HG02623 (cell line): ENCODE data around the gene CTSH.
"Not testable (repeated sequence)": the region's sequence is repeated elsewhere in the genome, so short reads cannot be mapped to it uniquely, and the experiment has no call there.

Experiments used
- ATAC-seq: cut with Tn5 transposase; IDR thresholded peaks from one replicate; pipeline ENCODE4 v1.9.1; 2021; ENCODE audit warnings: moderate library complexity; ENCODE audit not compliant: unreplicated experiment

The CTSH gene

DNA sequence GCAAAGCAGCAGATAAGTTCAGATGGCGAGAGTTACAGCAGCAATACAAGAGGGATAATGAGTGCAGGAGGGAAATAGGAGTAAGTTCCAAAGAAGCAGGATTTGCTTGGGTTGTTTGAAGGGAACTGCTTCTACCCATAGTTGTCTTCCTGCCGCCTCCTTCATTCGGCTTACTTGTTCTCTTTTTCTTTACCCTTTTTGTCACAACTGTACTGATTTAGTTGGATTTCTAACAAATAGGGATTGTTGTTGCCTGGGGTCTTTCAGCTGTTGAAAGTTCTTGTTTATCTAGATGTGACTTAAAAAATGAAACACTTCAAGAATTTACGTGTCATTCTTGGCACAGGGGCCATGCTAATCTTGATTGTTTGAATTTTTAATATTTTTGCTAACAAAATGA is 46.3 kb downstream of the CTSH start:
- no peak for ATAC-seq

DNA sequence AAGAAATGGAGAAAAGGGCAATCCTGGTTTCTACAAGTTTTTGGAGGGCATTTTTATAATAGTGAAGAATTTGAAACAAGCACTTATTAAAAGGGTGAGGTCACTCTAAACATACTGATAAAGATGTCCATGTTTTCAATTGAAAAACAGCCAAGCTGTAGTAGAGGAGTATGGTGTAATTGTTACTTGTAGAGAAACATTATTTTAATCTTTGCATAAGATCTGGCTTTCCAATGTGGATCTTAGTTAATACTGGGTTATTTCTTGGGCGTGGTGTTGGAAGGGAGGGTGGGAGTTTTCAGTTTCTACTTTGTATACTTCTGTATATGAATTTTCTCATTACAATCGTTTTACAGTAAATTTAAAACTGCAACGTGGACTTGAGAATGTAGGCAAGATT is 49.4 kb downstream of the CTSH start:
- ATAC-seq: no peak

DNA sequence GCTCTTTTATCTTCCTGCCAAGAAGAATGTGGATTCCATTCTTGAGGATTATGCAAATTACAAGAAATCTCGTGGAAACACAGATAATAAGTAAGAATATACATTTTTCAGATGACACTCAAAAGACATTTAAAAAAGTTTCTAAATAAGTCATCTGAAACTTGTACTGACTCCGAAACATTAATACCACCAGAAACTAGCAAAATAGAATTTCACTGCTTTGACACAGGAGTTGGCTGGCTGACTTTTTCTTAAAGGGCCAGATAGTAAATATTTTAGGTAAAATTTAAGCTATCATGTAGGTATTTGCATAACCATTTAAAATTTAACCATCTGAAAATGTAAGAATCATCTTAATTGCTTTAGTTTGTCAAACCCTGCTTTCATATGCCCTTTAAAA is 51.3 kb downstream of the CTSH start:
- ATAC-seq: no peak

DNA sequence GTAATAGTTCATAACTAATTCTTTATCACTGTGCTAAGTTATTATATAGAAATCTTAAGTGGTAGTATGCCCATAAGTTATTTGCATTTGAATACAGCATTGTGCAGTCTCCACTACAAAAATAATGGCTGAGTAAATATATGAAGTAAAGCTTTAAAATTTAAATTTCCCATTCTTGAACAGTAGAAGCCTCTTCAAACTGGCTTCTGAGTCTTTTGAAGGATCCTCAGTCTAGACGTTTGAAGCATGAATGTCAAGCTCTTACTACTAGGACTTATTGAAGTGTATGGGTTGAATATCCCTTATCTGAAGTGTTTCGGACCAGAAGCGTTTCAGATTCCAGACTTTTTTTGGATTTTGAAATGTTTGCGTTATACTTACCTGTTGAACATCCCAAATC is 55.8 kb downstream of the CTSH start:
- ATAC-seq: no peak

DNA sequence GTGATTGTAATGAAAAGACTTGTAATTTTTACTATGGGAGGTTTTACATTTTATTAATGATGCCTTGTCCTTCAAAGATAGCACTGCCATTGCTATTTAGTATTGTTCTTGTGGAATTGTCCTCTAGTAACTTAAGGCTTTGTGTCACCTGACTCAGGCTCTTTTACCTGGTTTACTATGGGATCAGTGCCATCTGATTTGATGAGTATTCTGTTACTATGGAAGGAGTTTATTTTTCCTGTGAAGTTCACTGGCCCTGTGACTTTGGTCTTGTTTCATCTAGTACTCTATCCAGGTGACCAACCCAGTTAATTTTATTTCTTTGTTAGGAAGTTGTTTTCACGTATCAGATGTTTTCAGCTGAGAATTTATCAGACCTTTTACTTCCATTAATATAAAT is 63.2 kb downstream of the CTSH start:
- no peak for ATAC-seq

DNA sequence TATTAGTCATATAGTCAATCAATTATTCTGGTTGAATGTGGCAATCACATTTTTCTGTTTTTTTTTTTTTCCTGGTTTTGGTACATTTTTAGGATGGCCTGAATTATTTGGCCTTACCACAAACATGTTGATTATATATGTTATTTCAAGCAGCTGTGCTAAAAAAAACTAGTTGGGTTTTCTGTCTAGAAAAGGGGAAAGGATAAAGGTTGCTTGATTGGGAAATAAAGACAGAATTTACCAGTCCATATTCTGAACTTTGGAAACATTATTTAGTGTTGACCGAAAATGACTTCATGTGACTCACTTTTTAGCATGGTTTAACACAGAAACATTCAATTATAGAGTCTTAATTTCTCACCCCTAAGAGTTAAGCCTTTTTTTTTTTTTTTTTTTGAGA is 64.0 kb downstream of the CTSH start:
- ATAC-seq: no peak

DNA sequence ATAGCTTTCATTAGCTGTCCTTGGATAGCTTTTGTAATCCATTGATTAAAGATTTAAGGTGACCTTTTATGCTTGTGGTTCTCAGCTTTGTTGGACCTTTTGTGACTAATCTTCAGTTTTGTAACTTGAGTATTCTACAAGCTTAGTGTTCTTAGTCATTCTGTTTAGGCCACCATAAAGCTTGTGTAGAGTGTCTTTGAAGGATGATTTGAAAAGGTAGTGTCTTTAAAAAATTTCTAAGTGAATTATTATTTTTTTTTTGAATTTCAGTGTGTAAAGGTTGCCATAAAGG is 64.7 kb downstream of the CTSH start:
- no peak for ATAC-seq

DNA sequence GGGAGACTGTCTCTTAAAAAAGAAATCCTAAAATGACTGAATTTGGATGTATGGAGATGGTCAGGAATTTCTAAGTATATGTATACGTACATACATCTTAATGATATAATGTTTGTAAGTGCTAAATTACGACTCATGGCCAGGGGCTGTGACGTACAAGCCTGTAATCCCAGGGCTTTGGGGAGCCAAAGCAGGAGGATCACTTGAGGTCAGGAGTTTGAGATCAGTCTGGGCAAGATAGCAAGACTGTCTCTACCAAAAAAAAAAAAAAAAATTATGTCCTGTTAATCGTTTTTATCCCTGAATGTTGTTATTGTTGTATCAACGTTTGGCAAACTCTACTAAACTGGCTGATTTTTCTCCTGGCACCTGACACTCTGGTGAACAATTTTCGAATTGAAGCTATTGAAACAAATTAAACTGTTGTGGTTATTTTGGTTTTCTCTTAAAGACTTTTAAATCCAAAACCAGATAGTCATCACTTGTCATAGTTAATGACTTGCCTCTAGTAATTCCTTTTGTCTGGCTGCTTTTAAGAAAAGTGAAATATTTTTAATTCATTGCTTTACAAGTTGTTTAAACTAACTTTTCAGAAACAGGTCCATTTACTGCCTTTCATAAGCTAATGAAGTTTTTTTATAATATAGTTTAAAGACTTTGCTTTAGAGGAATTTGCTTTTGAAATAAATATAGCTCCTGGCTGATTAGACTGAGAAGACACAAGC is 65.2 kb downstream of the CTSH start:
- no peak for ATAC-seq

DNA sequence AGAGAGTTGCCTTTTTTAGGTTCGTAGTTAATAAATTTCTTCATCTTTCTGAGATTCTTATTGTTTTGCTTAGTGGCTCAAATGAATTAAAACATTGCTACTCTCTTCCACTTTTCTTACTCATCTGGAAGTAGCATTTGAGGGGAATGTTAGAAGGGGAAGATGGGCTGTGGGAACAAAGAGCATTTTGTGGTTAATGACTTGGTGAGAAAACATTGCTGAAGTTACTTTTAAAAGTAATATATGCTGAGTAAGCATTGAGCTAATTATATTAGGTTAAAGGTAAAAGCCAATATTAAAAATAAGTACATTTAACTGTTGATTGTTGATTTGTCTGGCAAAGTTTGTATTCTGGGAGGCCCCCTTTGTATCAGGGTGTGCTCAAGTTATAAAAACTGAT is 66.5 kb downstream of the CTSH start:
- ATAC-seq: no peak

DNA sequence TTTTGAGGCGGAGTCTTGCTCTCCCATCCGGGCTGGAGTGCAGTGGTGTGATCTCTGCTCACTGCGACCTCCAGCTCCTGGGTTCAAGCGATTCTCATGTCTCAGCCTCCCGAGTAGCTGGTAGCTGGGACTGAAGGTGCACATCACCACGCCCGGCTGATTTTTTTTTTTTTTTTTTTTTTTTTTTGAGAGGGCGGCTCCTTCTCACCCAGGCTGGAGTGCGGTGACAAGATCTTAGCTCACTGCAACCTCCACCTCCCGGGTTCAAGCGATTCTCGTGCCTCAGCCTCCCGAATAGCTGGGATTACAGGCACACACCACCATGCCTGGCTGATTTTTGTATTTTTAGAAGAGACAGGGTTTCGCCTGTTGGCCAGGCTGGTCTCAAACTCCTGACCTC is 67.9 kb downstream of the CTSH start:
- not testable (repeated sequence) for ATAC-seq

DNA sequence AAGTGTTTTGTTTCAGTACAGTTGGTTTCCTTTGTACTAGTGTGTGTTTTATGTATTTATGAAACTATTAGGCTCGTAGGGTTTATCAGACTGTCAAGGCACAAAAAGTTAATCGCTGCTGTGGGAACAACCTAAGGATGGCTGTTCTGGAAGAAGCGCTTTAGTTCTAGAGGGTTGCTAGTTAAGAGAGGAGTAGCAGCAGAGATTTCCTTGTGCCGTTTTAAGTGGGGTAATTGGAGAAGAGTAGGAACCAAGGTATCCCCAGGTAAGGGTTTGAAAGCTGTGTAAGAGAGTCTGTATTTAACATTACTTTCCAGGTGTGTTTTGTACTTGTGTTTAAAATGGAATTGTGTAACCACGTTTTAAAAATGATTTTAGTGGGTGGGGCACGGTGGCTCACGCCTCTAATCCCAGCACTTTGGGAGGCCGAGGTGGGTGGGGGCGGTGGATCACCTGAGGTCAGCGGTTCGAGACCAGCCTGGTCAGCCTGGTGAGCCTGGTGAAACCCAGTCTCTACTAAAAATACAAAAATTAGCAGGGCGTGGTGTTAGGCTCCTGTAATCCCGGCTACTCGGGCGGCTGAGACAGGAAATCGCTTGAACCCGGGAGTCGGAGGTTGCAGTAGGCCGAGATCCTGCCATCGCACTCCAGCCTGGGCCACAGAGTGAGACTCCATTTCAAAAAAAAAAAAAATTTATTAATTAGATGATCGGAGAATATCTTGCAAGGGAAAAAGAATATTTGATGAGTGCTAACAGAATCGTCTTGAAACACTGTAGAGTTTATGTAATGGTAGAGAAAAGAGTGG is 69.5 kb downstream of the CTSH start:
- ATAC-seq: no peak

DNA sequence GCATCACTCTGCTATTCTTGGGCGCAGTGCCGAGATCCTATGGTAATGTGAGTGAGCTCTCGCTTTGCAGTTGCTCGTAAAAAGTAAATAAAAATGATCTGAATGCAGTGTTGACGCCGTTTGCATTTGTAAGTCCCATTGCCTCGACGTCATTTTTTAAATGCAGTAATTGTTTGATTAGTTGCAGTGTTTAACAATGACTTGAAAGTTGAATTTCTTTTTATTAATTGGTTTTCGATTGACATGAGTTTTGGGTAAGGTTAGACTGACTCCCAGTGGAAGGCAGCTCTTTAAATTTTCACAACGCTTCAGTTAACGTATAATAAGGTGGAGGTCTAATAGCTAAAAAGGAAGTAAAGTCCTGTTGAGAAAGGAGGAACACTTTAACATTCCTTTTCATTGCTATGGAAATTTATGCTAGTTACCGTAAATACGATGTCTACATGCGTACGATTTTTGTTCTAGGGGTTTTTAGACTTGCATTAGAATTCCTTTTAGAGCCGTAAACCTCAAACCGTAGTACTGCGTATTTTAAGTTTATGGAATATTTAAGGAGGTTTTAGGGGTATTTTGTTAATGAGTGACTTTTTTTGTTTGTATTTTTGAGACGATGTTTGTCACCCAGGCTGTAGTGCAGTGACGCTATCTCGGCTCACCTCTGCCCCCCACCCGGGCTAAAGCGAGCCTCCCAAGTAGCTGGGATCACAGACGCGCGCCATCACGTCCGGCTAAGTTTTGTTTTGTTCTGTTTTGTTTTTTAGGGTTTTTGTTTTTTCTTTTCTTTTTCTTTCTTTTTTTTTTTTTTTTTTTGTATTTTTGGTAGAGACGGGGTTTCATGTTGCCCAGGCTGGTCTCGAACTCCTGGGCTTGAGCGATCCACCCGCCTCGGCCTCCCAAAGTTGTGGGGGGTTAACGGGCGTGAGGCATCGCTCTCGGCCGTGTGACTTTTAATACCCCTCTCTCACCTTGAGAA is 70.8 kb downstream of the CTSH start:
- ATAC-seq: no peak

DNA sequence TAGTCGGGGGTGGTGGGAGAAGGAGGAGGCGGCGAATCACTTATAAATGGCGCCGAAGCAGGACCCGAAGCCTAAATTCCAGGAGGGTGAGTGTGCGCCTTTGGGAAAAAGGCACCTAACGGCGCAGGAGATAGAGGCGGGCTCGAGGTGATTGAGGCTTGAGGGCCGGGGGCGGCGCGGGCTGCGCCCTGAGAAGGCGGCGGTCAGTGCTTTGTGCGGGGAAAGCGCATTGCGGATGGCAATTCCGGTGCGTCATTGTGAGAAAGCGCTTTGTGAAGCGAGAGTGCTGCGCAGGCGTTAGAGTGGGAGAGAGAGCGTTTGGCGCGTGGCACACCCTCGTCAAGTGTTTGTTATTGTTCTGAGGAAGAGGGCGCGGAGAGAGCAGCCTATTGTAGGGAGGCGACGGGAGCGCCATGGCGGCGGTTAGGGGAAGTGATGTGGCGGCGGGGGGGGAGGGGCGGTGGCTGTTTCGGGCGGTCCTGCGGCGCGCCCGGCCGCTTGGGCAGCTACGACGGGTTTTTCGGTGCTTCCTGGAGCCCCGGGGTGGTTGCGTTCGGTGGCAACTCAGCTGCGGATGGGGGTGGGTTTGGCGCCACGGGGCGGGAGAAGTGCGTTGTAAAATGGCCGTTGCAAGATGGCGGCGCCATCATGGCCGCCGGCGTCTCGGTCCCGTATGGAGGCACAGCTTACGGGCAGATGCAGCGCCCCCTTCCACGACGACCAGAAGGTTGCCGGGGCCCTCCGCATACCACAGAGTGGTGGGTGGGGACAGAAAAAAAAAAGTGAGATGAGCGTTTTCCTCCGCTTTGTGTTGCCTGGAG is 71.7 kb downstream of the CTSH start:
- ATAC-seq: peak; percentile 59

DNA sequence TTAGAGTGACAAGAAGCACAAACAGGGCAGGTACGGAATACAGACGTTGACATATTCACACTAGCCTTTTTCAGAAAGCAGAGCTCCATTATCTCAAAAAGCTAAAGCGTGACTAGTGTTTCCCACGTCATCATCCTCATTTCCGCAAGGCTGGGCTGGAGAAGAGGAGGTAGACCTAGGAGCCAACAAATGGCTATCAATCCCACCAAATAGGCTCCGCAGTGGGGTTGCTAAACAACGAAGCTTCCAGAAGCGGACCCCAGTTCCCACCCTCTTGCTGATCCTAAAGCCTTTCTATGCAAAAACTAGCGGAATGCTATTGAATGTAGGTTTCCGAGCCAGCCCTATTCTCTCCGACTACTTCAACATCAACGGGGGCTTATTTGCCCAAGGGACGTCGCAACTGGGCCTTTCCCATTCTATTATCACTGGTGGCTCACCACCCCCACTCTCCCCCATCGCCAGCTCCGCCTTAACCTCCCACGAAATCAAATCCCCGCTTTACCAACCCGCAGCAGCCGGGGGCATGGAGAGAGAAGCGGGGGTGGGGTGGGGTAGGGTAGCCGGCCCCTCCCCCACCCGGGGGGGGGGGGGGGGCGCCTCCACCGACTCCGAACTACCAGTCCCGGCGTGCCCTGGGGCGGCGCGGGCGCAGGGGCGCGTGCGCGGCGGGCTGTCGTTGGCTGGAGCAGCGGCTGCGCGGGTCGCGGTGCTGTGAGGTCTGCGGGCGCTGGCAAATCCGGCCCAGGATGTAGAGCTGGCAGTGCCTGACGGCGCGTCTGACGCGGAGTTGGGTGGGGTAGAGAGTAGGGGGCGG is 72.5 kb downstream of the CTSH start, which contains the start of gene MORF4L1:
Gene MORF4L1, plus strand, starts transcription at position 736 of the 817 bp plus-strand sequence. CDS start 128 bp downstream, outside the sequence.
- ATAC-seq: peak; percentile 78

DNA sequence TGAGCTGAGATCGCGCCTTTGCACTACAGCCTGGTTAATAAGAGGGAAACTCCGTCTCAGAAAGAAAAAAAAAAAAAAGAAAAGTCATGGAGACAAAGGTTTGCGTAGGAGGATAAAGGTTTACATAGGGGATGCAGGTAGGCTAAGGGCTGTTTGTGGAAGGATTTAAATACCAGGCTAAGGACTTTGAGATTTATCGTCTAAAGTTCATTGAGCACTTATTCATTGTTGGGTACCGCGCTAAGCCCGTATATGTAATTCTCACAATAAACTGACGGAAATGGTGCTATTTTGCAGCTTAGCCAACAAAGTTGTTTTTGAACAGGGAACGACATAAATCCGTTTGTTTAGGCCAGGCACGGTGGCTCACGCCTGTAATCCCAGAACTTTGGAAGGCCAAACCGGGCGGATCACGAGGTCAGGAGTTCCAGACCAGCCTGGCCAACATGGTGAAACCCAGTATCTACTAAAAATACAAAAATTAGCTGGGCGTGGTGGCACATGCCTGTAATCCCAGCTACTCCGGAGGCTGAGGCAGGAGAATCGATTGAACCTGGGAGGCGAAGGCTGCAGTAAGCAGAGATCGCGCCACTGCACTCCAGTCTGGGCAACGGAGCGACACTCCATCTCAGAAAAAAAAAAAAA is 73.2 kb downstream of the CTSH start:
- not testable (repeated sequence) for ATAC-seq
